AG10803 (cell line): Measurements from ENCODE around the gene YARS1.
A peak's percentile ranks its signal among the peaks of the same experiment; 100 is the strongest.

Source experiments
- DNase-seq: peaks from one replicate; pipeline ENCODE4 v3.0.0; 2010; ENCODE audit warnings: low read depth
- H3K4me3 ChIP-seq: 2 replicates; pipeline ENCODE4 v1.5.1; 2011; ENCODE audit warnings: mild to moderate bottlenecking, low read length, control low read depth
- CTCF ChIP-seq: conservative IDR thresholded peaks from 2 replicates; pipeline ENCODE4 v1.5.1; 2011; ENCODE audit warnings: mild to moderate bottlenecking, low read length, control low read depth, inconsistent platforms

The YARS1 gene

GRCh38 chr1:32748926-32749325 lies 68.2 kb downstream of the YARS1 start:
- H3K4me3 ChIP-seq: no peak overlapping the region
- no peak for DNase-seq
- TF ChIP-seq CTCF: no peak

GRCh38 chr1:32748348-32748747 lies 68.8 kb downstream of the YARS1 start:
- no peak for TF ChIP-seq CTCF
- no peak for DNase-seq
- no peak overlapping the region for H3K4me3 ChIP-seq

- no peak overlapping the region for H3K4me3 ChIP-seq
- TF ChIP-seq CTCF: no peak
- no peak for DNase-seq
Observed at GRCh38 chr1:32746130-32746529, 71.0 kb downstream of the YARS1 start.

GRCh38 chr1:32744071-32744425 lies 73.1 kb downstream of the YARS1 start:
- TF ChIP-seq CTCF: no peak
- H3K4me3 ChIP-seq: no peak overlapping the region
- DNase-seq: no peak

- TF ChIP-seq CTCF: no peak
- DNase-seq: no peak
- H3K4me3 ChIP-seq: no peak overlapping the region; the same call in 1 of the 2 replicates
Observed at GRCh38 chr1:32743380-32744070, 73.6 kb downstream of the YARS1 start.

- DNase-seq: no peak
- H3K4me3 ChIP-seq: peak overlapping the region; percentile 71
- TF ChIP-seq CTCF: no peak
Observed at GRCh38 chr1:32742956-32743355, 74.2 kb downstream of the YARS1 start.

- DNase-seq: no peak
- no peak for TF ChIP-seq CTCF
- peak overlapping the region; percentile 71 for H3K4me3 ChIP-seq
Observed at GRCh38 chr1:32742199-32742947, 74.8 kb downstream of the YARS1 start.
